Measurements from ENCODE around the gene ATL2.

ATL2 gene

DNA sequence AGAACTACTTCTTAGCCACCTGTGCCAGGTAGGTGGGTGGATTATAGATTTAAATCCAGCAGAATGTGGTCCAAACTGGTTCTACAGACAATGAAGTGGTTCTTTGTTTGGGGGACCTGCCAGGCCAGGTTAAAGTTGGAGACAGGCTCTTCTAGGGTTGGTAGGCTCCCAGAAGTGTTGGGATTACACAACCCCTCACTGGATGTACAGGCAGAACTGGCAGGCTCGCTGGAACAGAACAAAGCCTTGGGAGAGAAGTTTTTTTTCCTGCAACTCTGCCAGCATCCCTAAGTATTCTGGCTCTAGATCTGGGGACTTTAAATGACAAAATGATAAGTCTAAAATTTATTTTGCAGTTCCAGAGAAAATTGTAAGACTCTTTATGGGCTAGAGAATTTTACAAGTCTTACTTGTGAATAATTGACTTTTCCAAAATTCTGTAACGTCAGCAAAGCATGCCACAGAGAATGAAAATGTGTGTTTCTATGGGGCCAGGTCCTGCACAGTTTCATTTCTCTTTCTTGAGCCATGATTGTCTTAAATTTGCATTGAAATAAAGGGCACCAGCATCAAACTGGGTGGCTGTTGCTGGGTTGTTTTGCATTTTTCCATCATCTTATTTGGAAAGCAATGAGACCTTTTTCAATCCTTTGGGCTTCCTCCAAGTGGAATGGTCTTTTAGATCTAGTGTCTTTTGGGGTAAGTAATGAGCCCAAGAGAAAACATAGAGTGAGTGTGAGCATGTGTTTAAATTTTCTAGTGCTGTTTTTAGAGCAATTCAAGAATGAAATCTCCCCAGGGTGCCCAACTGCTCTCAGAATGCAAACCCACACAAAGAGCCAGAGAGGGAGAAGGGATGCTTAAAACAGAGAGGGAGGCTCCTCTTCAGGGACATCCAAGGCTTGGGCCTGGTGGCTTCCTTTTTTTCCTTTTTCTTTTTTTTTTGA lies 32.4 kb upstream of the ATL2 start:
- POLR2A ChIA-PET, result no interaction called here
- CTCF ChIA-PET, result no interaction called here

DNA sequence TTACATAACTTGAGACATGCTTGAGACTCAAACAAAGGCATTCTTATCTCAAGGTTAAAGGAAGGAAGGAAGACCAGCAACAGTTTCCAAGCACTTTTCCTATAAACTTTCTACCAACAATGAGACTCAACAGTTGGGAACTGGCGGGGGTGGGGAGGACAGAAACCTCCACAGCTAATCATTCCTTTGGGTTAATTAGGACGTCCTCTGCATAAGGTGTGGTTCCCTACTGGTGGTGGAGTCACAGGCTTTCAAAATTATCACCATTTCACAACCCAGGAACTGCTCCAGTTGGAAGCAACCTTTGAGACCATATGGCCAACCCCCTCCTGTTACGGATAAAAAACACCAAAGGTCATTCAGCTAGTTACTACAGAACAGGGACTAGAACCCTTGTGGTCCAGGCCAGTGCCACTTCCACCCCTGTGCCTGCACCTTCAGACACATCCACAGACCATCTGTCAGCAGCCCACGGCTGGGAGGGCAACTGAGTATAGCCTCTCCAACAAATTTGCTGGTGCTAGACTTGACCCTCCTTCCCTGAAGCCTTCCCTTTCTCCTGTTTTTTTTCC lies 30.1 kb upstream of the ATL2 start:
- no peak for DNase-seq (ENCODE audit: extremely low spot score)
- ChIA-PET CTCF (no interaction called here), POLR2A (no interaction called here)
- TF ChIP-seq LEF1 (IDR thresholded peaks at IDR 0.05; ENCODE audit: borderline replicate concordance), result no peak
- TF ChIP-seq FOXK2 (IDR thresholded peaks at IDR 0.05), result no peak
- no peak for TF ChIP-seq SP1 (IDR thresholded peaks at IDR 0.05)
- no peak for TF ChIP-seq ELF4 (IDR thresholded peaks at IDR 0.05)

More for the DNA sequence above, 32.4 kb upstream of the ATL2 start:
- DNase-seq (ENCODE audit: extremely low spot score), result no peak
- no peak for TF ChIP-seq L3MBTL2 (conservative IDR thresholded peaks at IDR 0.05)
- TF ChIP-seq SP1 (IDR thresholded peaks at IDR 0.05), result no peak
- no peak for TF ChIP-seq SUZ12 (IDR thresholded peaks at IDR 0.05)
- TF ChIP-seq CTBP1 (IDR thresholded peaks at IDR 0.05; ENCODE audit: borderline replicate concordance), result no peak
- no peak for TF ChIP-seq BHLHE40 (IDR thresholded peaks at IDR 0.05; ENCODE audit: borderline replicate concordance)
- no peak for TF ChIP-seq LEF1 (IDR thresholded peaks at IDR 0.05; ENCODE audit: borderline replicate concordance)
- no peak for TF ChIP-seq HDGF (IDR thresholded peaks at IDR 0.05; ENCODE audit: borderline replicate concordance)
- TF ChIP-seq FOXM1 (IDR thresholded peaks at IDR 0.05; ENCODE audit: borderline replicate concordance), result no peak
- TF ChIP-seq, protein P1, sequence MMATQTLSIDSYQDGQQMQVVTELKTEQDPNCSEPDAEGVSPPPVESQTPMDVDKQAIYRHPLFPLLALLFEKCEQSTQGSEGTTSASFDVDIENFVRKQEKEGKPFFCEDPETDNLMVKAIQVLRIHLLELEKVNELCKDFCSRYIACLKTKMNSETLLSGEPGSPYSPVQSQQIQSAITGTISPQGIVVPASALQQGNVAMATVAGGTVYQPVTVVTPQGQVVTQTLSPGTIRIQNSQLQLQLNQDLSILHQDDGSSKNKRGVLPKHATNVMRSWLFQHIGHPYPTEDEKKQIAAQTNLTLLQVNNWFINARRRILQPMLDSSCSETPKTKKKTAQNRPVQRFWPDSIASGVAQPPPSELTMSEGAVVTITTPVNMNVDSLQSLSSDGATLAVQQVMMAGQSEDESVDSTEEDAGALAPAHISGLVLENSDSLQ (IDR thresholded peaks at IDR 0.05), result no peak
- no peak for TF ChIP-seq FOXK2 (IDR thresholded peaks at IDR 0.05)
- no peak for TF ChIP-seq FOXA1 (IDR thresholded peaks at IDR 0.05)
- TF ChIP-seq ZNF384 (IDR thresholded peaks at IDR 0.05), result no peak
- no peak for TF ChIP-seq ELF4 (IDR thresholded peaks at IDR 0.05)
- TF ChIP-seq NFRKB (IDR thresholded peaks at IDR 0.05), result no peak

DNA sequence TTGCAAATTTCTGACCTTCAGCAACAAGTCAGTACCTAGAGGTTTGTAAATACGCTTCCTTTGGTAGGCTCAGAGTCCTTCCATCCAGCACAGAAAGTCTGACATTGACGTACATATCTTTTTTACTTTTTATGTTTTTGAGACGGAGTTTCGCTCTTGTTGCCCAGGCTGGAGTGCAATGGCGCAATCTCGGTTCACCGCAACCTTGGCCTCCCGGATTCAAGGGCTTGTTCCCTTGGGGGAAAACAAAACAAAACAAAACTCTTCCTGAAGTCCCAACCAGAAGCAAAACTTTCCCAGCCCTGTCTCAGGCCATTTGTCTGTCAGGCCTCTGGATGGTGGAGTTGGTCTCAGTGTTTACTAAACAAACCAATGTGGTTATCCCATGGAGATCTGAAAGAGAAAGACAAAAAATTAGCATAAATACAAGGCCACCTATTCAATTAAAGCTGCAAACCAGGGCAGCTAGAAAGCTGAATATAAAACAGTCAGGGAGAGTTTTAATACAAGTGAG lies 29.6 kb upstream of the ATL2 start:
- no peak for DNase-seq (ENCODE audit: extremely low spot score)
- TF ChIP-seq L3MBTL2 (conservative IDR thresholded peaks at IDR 0.05), result no peak
- TF ChIP-seq FOXM1 (IDR thresholded peaks at IDR 0.05; ENCODE audit: borderline replicate concordance), result no peak
- no peak for TF ChIP-seq SP1 (IDR thresholded peaks at IDR 0.05)
- TF ChIP-seq LEF1 (IDR thresholded peaks at IDR 0.05; ENCODE audit: borderline replicate concordance), result no peak
- TF ChIP-seq, protein P1 (IDR thresholded peaks at IDR 0.05), result no peak
- no peak for TF ChIP-seq FOXA1 (IDR thresholded peaks at IDR 0.05)
- TF ChIP-seq NFRKB (IDR thresholded peaks at IDR 0.05), result no peak
- TF ChIP-seq BHLHE40 (IDR thresholded peaks at IDR 0.05; ENCODE audit: borderline replicate concordance), result no peak
- no peak for TF ChIP-seq TARDBP (IDR thresholded peaks at IDR 0.05)
- no peak for TF ChIP-seq ELF4 (IDR thresholded peaks at IDR 0.05)
- no peak for TF ChIP-seq ZNF384 (IDR thresholded peaks at IDR 0.05)
- TF ChIP-seq FOXK2 (IDR thresholded peaks at IDR 0.05), result no peak
- no peak for TF ChIP-seq ARNT (IDR thresholded peaks at IDR 0.05)
- TF ChIP-seq SUZ12 (IDR thresholded peaks at IDR 0.05), result no peak
- TF ChIP-seq CTBP1 (IDR thresholded peaks at IDR 0.05; ENCODE audit: borderline replicate concordance), result no peak
- TF ChIP-seq HDGF (IDR thresholded peaks at IDR 0.05; ENCODE audit: borderline replicate concordance), result no peak
- ChIA-PET POLR2A (no interaction called here), CTCF (no interaction called here)

DNA sequence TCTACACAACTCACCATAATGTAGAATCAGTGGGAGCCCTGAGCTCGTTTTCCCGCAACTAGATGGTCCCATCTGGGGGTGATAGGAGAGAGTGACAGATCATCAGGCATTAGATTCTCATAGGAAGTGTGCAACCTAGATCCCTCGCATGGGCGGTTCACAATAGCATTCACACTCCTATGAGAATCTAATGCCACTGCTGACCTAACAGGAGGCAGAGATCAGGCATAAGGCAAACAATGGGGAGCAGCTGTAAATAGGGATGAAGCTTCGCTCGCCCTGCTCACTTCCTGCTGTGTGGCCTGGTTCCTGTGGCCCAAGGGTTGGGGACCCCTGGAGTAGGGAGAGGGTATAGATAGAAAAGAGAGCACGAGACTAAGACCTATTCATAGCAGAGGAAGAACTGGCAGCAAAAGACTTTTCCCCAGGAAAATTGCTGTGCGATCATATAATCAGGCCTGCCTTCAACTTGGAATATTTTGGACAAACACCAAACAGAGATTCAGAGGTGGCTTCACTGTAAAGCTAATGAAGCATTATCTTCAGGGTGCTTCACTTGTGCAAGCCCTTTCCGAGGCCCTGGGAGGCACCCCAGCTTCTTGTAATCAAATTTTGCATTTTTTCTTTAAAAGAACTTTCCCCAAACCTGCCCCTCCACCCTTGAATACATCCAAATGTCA lies 29.0 kb upstream of the ATL2 start:
- no peak for DNase-seq (ENCODE audit: extremely low spot score)
- ChIA-PET CTCF (no interaction called here), POLR2A (no interaction called here)
- TF ChIP-seq SP1 (IDR thresholded peaks at IDR 0.05), result no peak
- no peak for TF ChIP-seq HDGF (IDR thresholded peaks at IDR 0.05; ENCODE audit: borderline replicate concordance)
- TF ChIP-seq TARDBP (IDR thresholded peaks at IDR 0.05), result no peak
- TF ChIP-seq ZNF384 (IDR thresholded peaks at IDR 0.05), result no peak
- no peak for TF ChIP-seq CTBP1 (IDR thresholded peaks at IDR 0.05; ENCODE audit: borderline replicate concordance)
- TF ChIP-seq, protein P1 (IDR thresholded peaks at IDR 0.05), result no peak
- TF ChIP-seq L3MBTL2 (conservative IDR thresholded peaks at IDR 0.05), result no peak

DNA sequence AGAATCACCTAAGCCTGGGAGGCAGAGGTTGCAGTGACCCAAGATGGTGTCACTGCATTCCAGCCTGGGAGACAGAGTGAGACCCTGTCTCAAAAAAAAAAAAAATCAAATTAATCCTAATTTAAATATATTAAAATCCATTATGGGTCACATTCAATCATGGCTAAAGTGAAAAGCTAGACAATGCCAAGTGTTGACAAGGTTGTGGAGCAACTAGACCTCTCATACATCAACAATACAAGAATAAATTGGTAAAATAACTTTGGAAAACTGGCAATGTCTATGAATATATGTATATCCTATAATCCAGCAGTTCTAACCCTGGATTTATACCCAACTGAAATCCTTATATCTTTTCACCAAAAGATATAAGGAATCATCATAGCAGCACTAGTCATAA lies 23.4 kb upstream of the ATL2 start:
- POLR2A ChIA-PET, result no interaction called here

More for the DNA sequence above, 23.4 kb upstream of the ATL2 start:
- no peak for DNase-seq (ENCODE audit: extremely low spot score)
- CTCF ChIA-PET, result no interaction called here
- no peak for TF ChIP-seq SUZ12 (IDR thresholded peaks at IDR 0.05)
- TF ChIP-seq TARDBP (IDR thresholded peaks at IDR 0.05), result no peak
- no peak for TF ChIP-seq ARNT (IDR thresholded peaks at IDR 0.05)
- TF ChIP-seq FOXK2 (IDR thresholded peaks at IDR 0.05), result no peak
- no peak for TF ChIP-seq HDGF (IDR thresholded peaks at IDR 0.05; ENCODE audit: borderline replicate concordance)
- TF ChIP-seq ELF4 (IDR thresholded peaks at IDR 0.05), result no peak
- no peak for TF ChIP-seq FOXA1 (IDR thresholded peaks at IDR 0.05)
- TF ChIP-seq ZNF384 (IDR thresholded peaks at IDR 0.05), result no peak
- TF ChIP-seq BHLHE40 (IDR thresholded peaks at IDR 0.05; ENCODE audit: borderline replicate concordance), result no peak
- TF ChIP-seq, protein P1 (IDR thresholded peaks at IDR 0.05), result no peak
- TF ChIP-seq SP1 (IDR thresholded peaks at IDR 0.05), result no peak
- TF ChIP-seq LEF1 (IDR thresholded peaks at IDR 0.05; ENCODE audit: borderline replicate concordance), result no peak
- no peak for TF ChIP-seq NFRKB (IDR thresholded peaks at IDR 0.05)
- no peak for TF ChIP-seq L3MBTL2 (conservative IDR thresholded peaks at IDR 0.05)
- TF ChIP-seq FOXM1 (IDR thresholded peaks at IDR 0.05; ENCODE audit: borderline replicate concordance), result no peak
- no peak for TF ChIP-seq CTBP1 (IDR thresholded peaks at IDR 0.05; ENCODE audit: borderline replicate concordance)

Data from HEK293T (cell line).